Activated T-cell treated with anti-CD3 and anti-CD28 coated beads, Interleukin-2, amount 50 U/mL, for 72 hours (primary cell): Measurements from ENCODE around the gene GLB1L3. TPM values are rescaled to one million over a fixed set of nuclear protein-coding genes. Genes with fewer than 3 reads are reported as not detected.

ENCODE experiments used
- ATAC-seq, 2 donors: fragments of 150-1000 bp; cut with Tn5 transposase; replicated peaks in 1 of 2; 2 replicates each; pipeline ENCODE4 v1.10.0; 2021; ENCODE audit warnings: moderate library complexity in 2 of 2, mild to moderate bottlenecking in 1 of 2
- DNase-seq, 2 donors: peaks; one replicate each; pipeline ENCODE4 v3.0.0; 2021 to 2022; ENCODE audit warnings: mixed read lengths in 1 of 2
- H3K27ac Mint-ChIP-seq: one replicate; pipeline ENCODE4 v1.8.0; 2022; ENCODE audit warnings: mild to moderate bottlenecking, moderate library complexity, mixed read lengths
- H3K27me3 Mint-ChIP-seq: one replicate; pipeline ENCODE4 v1.8.0; 2022; ENCODE audit warnings: low read depth, mixed read lengths
- H3K36me3 Mint-ChIP-seq, 2 donors: one replicate each; pipeline ENCODE4 v1.8.0; 2022; ENCODE audit warnings: mixed read lengths in 2 of 2, mild to moderate bottlenecking in 1 of 2; ENCODE audit not compliant: insufficient read depth in 2 of 2
- H3K4me1 Mint-ChIP-seq: one replicate; pipeline ENCODE4 v1.8.0; 2022; ENCODE audit warnings: low read depth, mixed read lengths
- H3K4me3 Mint-ChIP-seq, 2 donors: one replicate each; pipeline ENCODE4 v1.8.0; 2022; ENCODE audit warnings: mild to moderate bottlenecking in 2 of 2, mixed read lengths in 2 of 2, moderate library complexity in 2 of 2
- H3K9me3 Mint-ChIP-seq, 2 donors: one replicate each; pipeline ENCODE4 v1.8.0; 2022; ENCODE audit warnings: mixed read lengths in 2 of 2
- total RNA-seq, 2 donors: library from RNA; stranded (reverse); gene quantifications; one replicate each; pipeline ENCODE4 v1.2.3, GENCODE V29; 2022

GLB1L3 gene
- total RNA-seq, 2 donors from 2014 or later = 13.0 to 13.6 TPM

DNA sequence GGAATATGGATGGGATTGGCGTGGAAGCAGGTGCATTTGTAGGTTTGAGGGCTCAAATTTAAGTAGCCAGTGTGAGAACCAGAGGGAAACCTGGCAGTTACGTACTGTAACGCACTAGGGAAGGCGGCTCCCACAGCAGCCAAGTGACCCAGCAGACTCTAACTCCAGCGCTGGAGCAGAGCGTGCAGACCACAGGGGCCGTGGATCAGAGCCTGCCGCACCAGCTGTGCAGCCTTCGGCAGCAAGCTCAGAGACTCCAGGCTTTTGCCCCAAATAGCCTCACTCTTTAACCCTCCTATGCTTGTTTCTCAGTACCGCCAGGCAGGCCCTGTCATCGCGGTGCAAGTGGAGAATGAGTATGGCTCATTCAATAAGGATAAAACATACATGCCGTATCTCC, 12.3 kb downstream of the GLB1L3 start:
- no peak overlapping the region for H3K27ac Mint-ChIP-seq
- no peak for ATAC-seq
- no peak for DNase-seq
- no peaks in the 10 kb centered on the region for H3K4me1 Mint-ChIP-seq
- H3K4me3 Mint-ChIP-seq = no peak overlapping the region
- no peaks in the 10 kb centered on the region for H3K9me3 Mint-ChIP-seq
- H3K27me3 Mint-ChIP-seq = no peaks in the 10 kb centered on the region
- no peaks in the 10 kb centered on the region for H3K36me3 Mint-ChIP-seq

DNA sequence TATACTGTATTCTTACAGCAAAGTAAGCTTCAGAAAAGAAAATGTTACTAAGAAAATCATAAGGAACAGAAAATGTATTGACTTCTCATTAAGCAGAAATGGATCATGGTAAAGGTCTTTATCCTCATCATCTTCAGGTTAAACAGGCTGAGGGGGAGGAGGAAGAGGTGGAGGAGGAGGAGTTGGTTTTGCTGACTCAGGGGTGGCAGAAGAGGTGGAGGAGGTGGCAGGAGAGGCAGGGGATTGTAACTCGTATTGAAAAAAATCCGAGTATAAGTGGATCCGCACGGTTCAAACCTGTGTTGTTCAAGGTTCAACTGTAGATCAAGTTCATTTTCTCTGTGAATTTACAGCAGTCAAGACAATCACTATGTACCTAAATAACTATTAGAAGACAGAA, 13.0 kb downstream of the GLB1L3 start:
- Mint-ChIP-seq H3K27ac (no peak overlapping the region), H3K9me3 (no peaks in the 10 kb centered on the region), H3K4me1 (no peaks in the 10 kb centered on the region), H3K36me3 (no peaks in the 10 kb centered on the region), H3K4me3 (no peak overlapping the region), H3K27me3 (no peaks in the 10 kb centered on the region)
- ATAC-seq (no peak), DNase-seq (no peak)

DNA sequence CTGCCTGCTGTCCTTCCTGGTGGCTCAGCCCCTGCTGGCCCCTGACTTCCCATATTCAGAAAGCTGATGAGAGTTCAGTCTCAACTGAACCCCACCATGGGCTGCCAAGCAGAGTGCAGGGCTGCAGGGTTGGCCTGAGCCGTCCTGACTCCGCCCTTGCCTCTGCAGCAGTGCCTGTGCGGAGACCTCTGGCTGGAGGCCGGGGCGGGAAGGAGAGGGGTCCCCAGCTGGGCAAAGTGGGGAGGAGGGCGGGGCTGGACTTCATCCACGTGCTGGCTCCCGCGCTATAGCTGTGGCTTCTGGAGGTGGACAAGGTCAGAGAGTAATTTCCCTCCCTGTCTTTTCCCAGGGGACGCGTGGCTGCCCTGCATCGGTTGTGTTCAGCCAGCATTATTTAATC, 13.6 kb downstream of the GLB1L3 start:
- ATAC-seq (no peak), DNase-seq (no peak)
- H3K27ac Mint-ChIP-seq = no peak overlapping the region

DNA sequence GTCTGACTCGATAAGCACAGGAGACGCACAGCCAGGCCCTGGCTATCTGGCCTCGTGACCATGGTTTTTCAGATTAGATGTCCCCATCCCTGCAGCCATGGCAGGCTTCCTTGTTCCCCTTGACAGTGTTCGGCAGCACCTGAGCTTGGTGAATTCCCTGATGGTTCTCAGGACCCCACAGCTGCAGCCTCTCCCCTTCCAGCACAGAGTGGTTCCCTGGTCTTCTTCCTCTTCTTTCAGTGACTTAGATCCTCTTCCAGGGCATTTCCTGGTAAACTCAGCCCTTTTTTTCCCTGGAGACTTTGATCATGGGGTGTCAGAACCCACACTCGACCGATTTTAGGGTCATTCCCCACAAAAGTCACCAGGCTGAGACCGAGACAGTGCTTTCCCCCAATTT, 14.5 kb downstream of the GLB1L3 start:
- H3K27me3 Mint-ChIP-seq = no peaks in the 10 kb centered on the region
- no peak for ATAC-seq
- no peak overlapping the region for H3K27ac Mint-ChIP-seq
- no peaks in the 10 kb centered on the region for H3K9me3 Mint-ChIP-seq
- no peak overlapping the region for H3K4me3 Mint-ChIP-seq
- peaks cover 0 to 1% of the 10 kb centered on the region in 2 donors for H3K36me3 Mint-ChIP-seq
- no peaks in the 10 kb centered on the region for H3K4me1 Mint-ChIP-seq
- DNase-seq = no peak

More for the DNA sequence above, 13.6 kb downstream of the GLB1L3 start:
- no peak overlapping the region for H3K4me3 Mint-ChIP-seq
- H3K27me3 Mint-ChIP-seq = no peaks in the 10 kb centered on the region
- H3K9me3 Mint-ChIP-seq = no peaks in the 10 kb centered on the region
- H3K36me3 Mint-ChIP-seq = peaks cover 0 to 1% of the 10 kb centered on the region in 2 donors
- no peaks in the 10 kb centered on the region for H3K4me1 Mint-ChIP-seq

DNA sequence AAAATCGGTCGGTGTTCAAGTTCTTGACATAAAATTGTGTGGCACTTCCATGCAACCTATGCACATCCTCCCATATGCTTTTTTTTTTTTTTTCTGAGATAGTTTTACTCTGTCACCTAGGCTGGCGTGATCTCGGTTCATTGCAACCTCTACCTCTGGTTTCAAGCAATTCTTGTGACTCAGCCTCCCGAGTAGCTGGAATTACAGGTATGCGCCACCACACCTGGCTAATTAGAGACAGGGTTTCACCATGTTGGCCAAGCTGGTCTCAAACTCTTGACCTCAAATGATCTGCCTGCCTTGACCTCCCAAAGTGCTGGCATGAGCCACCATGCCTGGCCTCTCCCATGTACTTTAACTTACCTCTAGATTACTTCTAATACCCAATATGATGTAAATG, 15.0 kb downstream of the GLB1L3 start:
- Mint-ChIP-seq H3K4me3 (no peak overlapping the region), H3K36me3 (peaks cover 0 to 1% of the 10 kb centered on the region in 2 donors), H3K27me3 (no peaks in the 10 kb centered on the region), H3K4me1 (no peaks in the 10 kb centered on the region), H3K27ac (no peak overlapping the region), H3K9me3 (no peaks in the 10 kb centered on the region)
- DNase-seq = no peak
- ATAC-seq = no peak

GRCh38 chr11:134292661-134293060, 16.5 kb downstream of the GLB1L3 start:
- Mint-ChIP-seq H3K4me1 (no peaks in the 10 kb centered on the region), H3K36me3 (peaks cover 0 to 1% of the 10 kb centered on the region in 2 donors), H3K27me3 (no peaks in the 10 kb centered on the region), H3K9me3 (no peaks in the 10 kb centered on the region), H3K4me3 (no peak overlapping the region), H3K27ac (no peak overlapping the region)
- no peak for ATAC-seq
- DNase-seq = no peak

- no peak for DNase-seq
- peaks cover 0 to 1% of the 10 kb centered on the region in 2 donors for H3K36me3 Mint-ChIP-seq
- H3K9me3 Mint-ChIP-seq = no peaks in the 10 kb centered on the region
- H3K27me3 Mint-ChIP-seq = no peaks in the 10 kb centered on the region
- H3K27ac Mint-ChIP-seq = no peak overlapping the region
- no peaks in the 10 kb centered on the region for H3K4me1 Mint-ChIP-seq
- no peak for ATAC-seq
- H3K4me3 Mint-ChIP-seq = no peak overlapping the region
Observed at GRCh38 chr11:134293119-134294113, 17.2 kb downstream of the GLB1L3 start.

DNA sequence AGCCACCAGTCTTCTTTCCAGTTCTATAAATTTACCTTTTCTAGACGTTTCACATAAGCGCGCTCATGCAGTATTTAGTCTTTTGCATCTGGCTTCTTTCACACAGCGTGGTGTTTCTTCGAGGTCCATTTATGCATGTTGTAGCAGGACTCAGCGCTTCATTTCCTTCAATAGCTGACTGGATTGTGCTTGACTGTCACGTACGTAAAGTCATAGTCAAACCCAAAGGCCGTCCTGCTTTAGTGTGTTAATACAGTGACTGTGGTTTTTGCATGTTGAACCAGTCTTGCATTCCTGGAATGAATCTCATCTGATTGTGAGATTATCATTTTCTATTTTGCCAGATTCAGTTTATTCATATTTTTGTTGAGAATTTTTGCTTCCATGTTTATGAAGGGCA, 18.5 kb downstream of the GLB1L3 start:
- Mint-ChIP-seq H3K4me1 (no peaks in the 10 kb centered on the region), H3K36me3 (peaks cover 0 to 4% of the 10 kb centered on the region in 2 donors), H3K27ac (no peak overlapping the region), H3K9me3 (no peaks in the 10 kb centered on the region), H3K4me3 (peak overlapping the region in 1 of 2 donors; percentile 19), H3K27me3 (no peaks in the 10 kb centered on the region)
- DNase-seq = no peak
- peak; percentile 44 to 92 for ATAC-seq

DNA sequence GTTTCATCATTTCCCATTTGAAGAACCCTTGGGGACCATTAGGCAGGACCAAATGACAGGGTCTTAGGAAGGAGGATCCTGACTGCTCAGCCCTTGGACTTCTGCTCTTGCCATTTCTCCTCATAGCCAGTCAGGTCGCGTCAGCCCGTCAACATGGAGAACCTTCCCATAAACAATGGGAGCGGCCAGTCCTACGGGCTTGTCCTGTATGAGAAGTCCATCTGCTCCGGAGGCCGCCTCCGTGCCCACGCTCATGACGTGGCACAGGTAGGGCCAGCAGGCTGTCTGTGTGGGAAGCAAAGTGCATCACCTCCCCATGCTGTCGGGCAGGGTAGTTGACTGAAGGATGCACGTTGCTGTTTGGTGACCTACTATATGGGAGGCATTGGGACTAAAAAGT, 36.0 kb downstream of the GLB1L3 start:
- H3K27me3 Mint-ChIP-seq = no peaks in the 10 kb centered on the region
- peaks cover 4 to 7% of the 10 kb centered on the region in 2 donors for H3K9me3 Mint-ChIP-seq
- no peak overlapping the region for H3K4me3 Mint-ChIP-seq
- H3K4me1 Mint-ChIP-seq = no peaks in the 10 kb centered on the region
- no peak for ATAC-seq
- peaks cover 6 to 7% of the 10 kb centered on the region in 2 donors for H3K36me3 Mint-ChIP-seq
- DNase-seq = no peak
- H3K27ac Mint-ChIP-seq = no peak overlapping the region

- Mint-ChIP-seq H3K9me3 (peaks cover 2 to 7% of the 10 kb centered on the region in 2 donors), H3K27ac (no peak overlapping the region), H3K36me3 (peaks cover 4% of the 10 kb centered on the region in 2 donors), H3K4me1 (no peaks in the 10 kb centered on the region), H3K27me3 (no peaks in the 10 kb centered on the region), H3K4me3 (no peak overlapping the region)
- DNase-seq (no peak), ATAC-seq (no peak)
Observed at GRCh38 chr11:134312807-134313206, 36.6 kb downstream of the GLB1L3 start.

DNA sequence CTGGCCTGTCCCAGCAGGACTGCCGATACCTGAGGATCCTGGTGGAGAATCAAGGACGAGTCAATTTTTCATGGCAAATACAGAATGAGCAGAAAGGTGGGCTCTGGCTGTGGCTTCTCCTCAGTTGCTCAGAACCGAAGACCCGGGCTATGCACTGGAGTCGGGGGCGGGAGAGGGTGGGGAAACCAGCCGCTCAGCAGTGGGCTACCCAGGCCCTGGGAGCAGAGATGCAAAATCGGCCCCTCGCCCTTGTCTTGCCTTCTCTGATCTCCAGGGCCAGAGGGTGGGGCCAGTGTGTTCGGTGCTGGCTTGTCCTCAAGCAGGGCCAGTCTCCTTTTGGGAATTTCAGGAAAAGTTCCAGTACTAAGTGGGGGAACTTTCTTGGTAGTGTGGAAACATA, 37.2 kb downstream of the GLB1L3 start:
- Mint-ChIP-seq H3K9me3 (peaks cover 1 to 4% of the 10 kb centered on the region in 2 donors), H3K27me3 (no peaks in the 10 kb centered on the region), H3K4me1 (no peaks in the 10 kb centered on the region), H3K27ac (no peak overlapping the region), H3K4me3 (no peak overlapping the region), H3K36me3 (peaks cover 0 to 6% of the 10 kb centered on the region in 2 donors)
- no peak for DNase-seq
- no peak for ATAC-seq

DNA sequence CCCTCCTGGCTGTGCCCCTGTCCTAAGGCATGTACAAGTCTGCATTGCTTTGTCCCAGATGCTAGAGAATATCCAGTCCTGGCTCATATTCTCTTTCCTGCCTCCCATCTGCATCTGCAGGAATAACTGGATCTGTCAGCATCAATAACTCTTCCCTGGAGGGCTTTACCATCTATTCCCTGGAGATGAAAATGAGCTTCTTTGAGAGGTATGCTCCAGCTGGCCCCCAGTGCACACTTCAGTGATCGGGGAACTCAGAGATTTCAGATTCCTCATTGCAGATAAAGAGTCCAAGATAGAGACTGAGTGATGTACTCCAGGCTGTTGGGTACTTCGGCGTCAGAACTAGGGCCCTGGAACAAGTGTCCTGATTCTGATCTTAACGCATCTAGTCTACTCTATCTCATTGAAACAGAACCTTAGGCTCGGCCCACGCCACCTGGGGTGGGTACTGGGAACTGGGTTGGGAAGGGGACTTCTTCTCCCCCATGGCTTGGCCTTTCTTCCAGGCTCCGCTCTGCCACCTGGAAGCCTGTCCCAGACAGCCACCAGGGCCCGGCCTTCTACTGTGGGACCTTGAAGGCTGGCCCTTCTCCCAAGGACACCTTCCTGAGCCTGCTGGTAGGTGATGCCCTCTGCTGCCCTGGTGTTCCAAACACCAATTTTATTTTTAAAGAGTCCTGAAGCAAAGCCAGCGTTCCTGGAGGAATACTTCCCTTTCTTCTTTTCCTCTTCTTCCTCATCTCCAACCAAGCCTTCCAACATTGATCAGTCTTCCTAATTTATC, 37.8 kb downstream of the GLB1L3 start:
- peaks cover 0 to 4% of the 10 kb centered on the region in 2 donors for H3K9me3 Mint-ChIP-seq
- no peak overlapping the region for H3K4me3 Mint-ChIP-seq
- H3K27me3 Mint-ChIP-seq = no peaks in the 10 kb centered on the region
- no peak for ATAC-seq
- peaks cover 3 to 10% of the 10 kb centered on the region in 2 donors for H3K36me3 Mint-ChIP-seq
- no peak overlapping the region for H3K27ac Mint-ChIP-seq
- no peaks in the 10 kb centered on the region for H3K4me1 Mint-ChIP-seq
- no peak for DNase-seq

- Mint-ChIP-seq H3K27me3 (no peaks in the 10 kb centered on the region), H3K27ac (no peak overlapping the region), H3K9me3 (peaks cover 9% of the 10 kb centered on the region in 2 donors), H3K4me1 (no peaks in the 10 kb centered on the region), H3K4me3 (no peak overlapping the region), H3K36me3 (peaks cover 10 to 22% of the 10 kb centered on the region in 2 donors)
- no peak for DNase-seq
- ATAC-seq = no peak
Observed at GRCh38 chr11:134317103-134317502, 40.9 kb downstream of the GLB1L3 start.
